Measurements from ENCODE around the gene CIROP. TPM values are rescaled to one million over a fixed set of nuclear protein-coding genes. Genes with fewer than 3 reads are reported as not detected.

The CIROP gene
- total RNA-seq, 1 experiment from 2014 or later, result not detected

DNA sequence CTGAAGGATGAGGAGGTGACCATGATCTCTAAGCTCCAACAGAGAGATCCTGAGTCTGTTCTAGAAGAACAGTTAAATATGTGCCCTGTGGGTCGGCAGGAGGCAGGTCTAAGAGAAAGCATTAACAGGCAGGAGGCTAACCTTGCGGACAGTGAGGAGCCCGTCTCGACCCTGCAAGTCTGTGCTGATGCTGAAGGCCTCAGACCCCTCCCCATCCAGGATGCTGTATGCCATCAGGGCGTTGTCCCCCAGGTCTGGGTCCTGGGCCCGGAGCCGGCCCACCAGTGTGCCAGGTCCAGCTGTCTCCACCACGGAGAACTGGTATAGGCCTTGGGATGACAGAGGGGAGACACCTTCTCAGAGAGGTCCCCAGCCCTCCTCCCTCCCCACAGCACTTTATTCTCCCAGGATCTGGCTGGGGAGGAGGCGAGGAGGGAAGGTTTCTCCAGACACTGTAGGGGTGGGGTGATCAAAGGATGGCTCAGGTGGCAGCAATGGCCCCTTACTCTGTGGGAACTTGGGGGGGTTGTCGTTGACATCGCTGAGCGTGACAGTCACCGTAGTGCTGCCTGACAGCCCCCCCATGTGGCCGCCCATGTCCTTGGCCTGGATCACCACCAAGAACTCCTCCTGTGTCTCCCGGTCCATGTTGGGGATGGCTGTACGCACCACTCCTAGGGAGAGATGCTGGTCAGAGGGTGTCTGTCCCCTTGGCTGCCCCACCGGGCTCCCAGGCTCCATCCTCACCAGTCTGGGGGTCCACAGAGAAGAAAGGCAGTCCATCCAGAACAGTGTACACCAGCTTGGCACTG, 50.6 kb downstream of the CIROP start:
- no peaks in the 10 kb centered on the region for H3K9me2 ChIP-seq (ENCODE audit: insufficient read depth)
- H3K79me2 ChIP-seq (ENCODE audit: low read depth), result no peaks in the 10 kb centered on the region
- no peaks in the 10 kb centered on the region for H3K36me3 ChIP-seq (ENCODE audit: low read depth)
- no peak overlapping the region for H3K4me3 ChIP-seq
- H3K4me2 ChIP-seq, result no peak overlapping the region
- peaks cover 8% of the 10 kb centered on the region; the same call in 1 of the 2 replicates for H3K4me1 ChIP-seq (replicated peaks; ENCODE audit: insufficient read depth)
- no peak overlapping the region for H2AFZ ChIP-seq
- peaks cover 18% of the 10 kb centered on the region for H3F3A ChIP-seq (ENCODE audit: insufficient read depth, low read depth)
- DNase-seq, result no peak
- intact Hi-C loops (cut with micrococcal nuclease; ENCODE audit: unreplicated experiment), result no loop called here
- H4K20me1 ChIP-seq (ENCODE audit: insufficient read depth), result no peaks in the 10 kb centered on the region
- ChIA-PET POLR2A (ENCODE audit: unreplicated experiment) (no interaction called here), CTCF (interaction anchor here (0.6 to 0.8 kb wide), 3 partner anchors 68 to 1060 kb away, joined by 3 to 6 read pairs (median 3); partner anchors contain the start of genes DCAF11 and NRL)
- no TSS peak for BruUV-seq (replicated peaks)
- no peaks in the 10 kb centered on the region for H3K9me3 ChIP-seq (ENCODE audit: insufficient read depth, low read depth)
- H3K27ac ChIP-seq, result no peak overlapping the region
- no peaks in the 10 kb centered on the region for H3K27me3 ChIP-seq (ENCODE audit: insufficient read depth, low read depth)
- TF ChIP-seq CTCF (conservative IDR thresholded peaks at IDR 0.05) (no peak), EZH2 (IDR thresholded peaks at IDR 0.05; ENCODE audit: low read depth) (no peak)

- H3F3A ChIP-seq (ENCODE audit: insufficient read depth, low read depth), result peaks cover 11% of the 10 kb centered on the region
- H4K20me1 ChIP-seq (ENCODE audit: insufficient read depth), result no peaks in the 10 kb centered on the region
- BruUV-seq (replicated peaks), result no TSS peak
- POLR2A ChIA-PET (ENCODE audit: unreplicated experiment), result interaction anchor here (0.6 kb wide), 1 partner anchor 10 kb away, joined by 4 read pairs; no protein-coding TSS in a partner anchor
- H3K27ac ChIP-seq, result no peak overlapping the region
- H3K27me3 ChIP-seq (ENCODE audit: insufficient read depth, low read depth), result no peaks in the 10 kb centered on the region
- no peak overlapping the region for H3K4me3 ChIP-seq
- no peaks in the 10 kb centered on the region for H3K9me2 ChIP-seq (ENCODE audit: insufficient read depth)
- H3K79me2 ChIP-seq (ENCODE audit: low read depth), result no peaks in the 10 kb centered on the region
- DNase-seq, result no peak
- TF ChIP-seq CTCF (conservative IDR thresholded peaks at IDR 0.05), result no peak
- TF ChIP-seq EZH2 (IDR thresholded peaks at IDR 0.05; ENCODE audit: low read depth), result no peak
- peaks cover 8% of the 10 kb centered on the region; the same call in 1 of the 2 replicates for H3K4me1 ChIP-seq (replicated peaks; ENCODE audit: insufficient read depth)
- no peak overlapping the region for H3K4me2 ChIP-seq
- intact Hi-C loops (cut with micrococcal nuclease; ENCODE audit: unreplicated experiment), result no loop called here
- H3K9me3 ChIP-seq (ENCODE audit: insufficient read depth, low read depth), result no peaks in the 10 kb centered on the region
- H2AFZ ChIP-seq, result no peak overlapping the region
- CTCF ChIA-PET, result interaction anchor here (0.6 kb wide), 1 partner anchor 137 kb away, joined by 3 read pairs; no protein-coding TSS in a partner anchor
- no peaks in the 10 kb centered on the region for H3K36me3 ChIP-seq (ENCODE audit: low read depth)
Measured at GRCh38 chr14:23053426-23053825, 51.4 kb downstream of the CIROP start.

DNA sequence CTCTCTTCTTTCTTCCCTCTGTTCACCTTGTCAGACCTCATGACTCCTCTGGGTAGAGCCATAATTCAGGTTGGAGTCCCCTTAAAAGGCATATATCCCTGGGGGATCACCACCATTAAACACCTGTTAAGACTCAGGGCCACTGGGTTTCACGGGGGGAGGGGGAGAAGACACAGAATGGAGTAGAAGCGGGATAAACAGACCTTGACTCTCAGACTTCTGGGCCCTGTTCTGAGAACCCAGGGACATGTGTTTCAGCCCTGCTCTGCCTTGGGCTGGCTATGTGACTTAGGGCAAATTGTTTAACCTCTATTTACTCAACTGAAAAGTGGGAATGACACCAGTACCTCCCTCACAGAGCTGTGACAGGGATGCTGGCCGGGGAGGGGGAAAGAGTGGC, 52.1 kb downstream of the CIROP start:
- no peak overlapping the region for H2AFZ ChIP-seq
- intact Hi-C loops (cut with micrococcal nuclease; ENCODE audit: unreplicated experiment), result no loop called here

More for the DNA sequence above, 52.1 kb downstream of the CIROP start:
- Histone ChIP-seq H3K4me3 (no peak overlapping the region), H4K20me1 (ENCODE audit: insufficient read depth) (no peaks in the 10 kb centered on the region), H3K79me2 (ENCODE audit: low read depth) (no peaks in the 10 kb centered on the region), H3K27me3 (ENCODE audit: insufficient read depth, low read depth) (no peaks in the 10 kb centered on the region), H3K4me2 (no peak overlapping the region), H3K36me3 (ENCODE audit: low read depth) (no peaks in the 10 kb centered on the region), H3K9me2 (ENCODE audit: insufficient read depth) (no peaks in the 10 kb centered on the region), H3K9me3 (ENCODE audit: insufficient read depth, low read depth) (no peaks in the 10 kb centered on the region), H3F3A (ENCODE audit: insufficient read depth, low read depth) (peaks cover 5% of the 10 kb centered on the region; the same call in 1 of the 2 replicates), H3K27ac (no peak overlapping the region), H3K4me1 (replicated peaks; ENCODE audit: insufficient read depth) (peaks cover 8% of the 10 kb centered on the region; the same call in 1 of the 2 replicates)
- CTCF ChIA-PET, result no interaction called here
- POLR2A ChIA-PET (ENCODE audit: unreplicated experiment), result interaction anchor here (0.6 kb wide), 2 partner anchors 10 to 66 kb away, joined by 3 to 4 read pairs; no protein-coding TSS in a partner anchor
- BruUV-seq (replicated peaks), result no TSS peak
- no peak for TF ChIP-seq CTCF (conservative IDR thresholded peaks at IDR 0.05)
- no peak for TF ChIP-seq EZH2 (IDR thresholded peaks at IDR 0.05; ENCODE audit: low read depth)
- DNase-seq, result no peak
